Measurements from ENCODE around the gene PLXNB3.

The PLXNB3 gene

GRCh38 chrX:153820601-153821000 lies 56.6 kb downstream of the PLXNB3 start:
- Mint-ChIP-seq H3K4me1 (peaks cover 45% of the 10 kb centered on the region), H3K27ac (no peak overlapping the region), H3K27me3 (no peaks in the 10 kb centered on the region), H3K9me3 (no peaks in the 10 kb centered on the region), H3K36me3 (no peaks in the 10 kb centered on the region), H3K4me3 (no peak overlapping the region)

GRCh38 chrX:153821066-153821465 lies 57.0 kb downstream of the PLXNB3 start:
- Mint-ChIP-seq H3K27me3 (no peaks in the 10 kb centered on the region), H3K4me3 (no peak overlapping the region), H3K9me3 (no peaks in the 10 kb centered on the region), H3K4me1 (peaks cover 45% of the 10 kb centered on the region), H3K27ac (no peak overlapping the region), H3K36me3 (no peaks in the 10 kb centered on the region)

- Mint-ChIP-seq H3K36me3 (no peaks in the 10 kb centered on the region), H3K4me3 (no peak overlapping the region), H3K27me3 (no peaks in the 10 kb centered on the region), H3K9me3 (no peaks in the 10 kb centered on the region), H3K4me1 (peaks cover 43% of the 10 kb centered on the region), H3K27ac (no peak overlapping the region)
Observed at GRCh38 chrX:153824348-153824747, 60.3 kb downstream of the PLXNB3 start.

- H3K36me3 Mint-ChIP-seq, result no peaks in the 10 kb centered on the region
- no peaks in the 10 kb centered on the region for H3K27me3 Mint-ChIP-seq
- H3K4me1 Mint-ChIP-seq, result peaks cover 38% of the 10 kb centered on the region
Observed at GRCh38 chrX:153825042-153825441, 61.0 kb downstream of the PLXNB3 start.

More at GRCh38 chrX:153825042-153825441, 61.0 kb downstream of the PLXNB3 start:
- Mint-ChIP-seq H3K4me3 (no peak overlapping the region), H3K9me3 (no peaks in the 10 kb centered on the region), H3K27ac (no peak overlapping the region)
